ENCODE measurements around the gene VLDLR.

VLDLR gene

DNA sequence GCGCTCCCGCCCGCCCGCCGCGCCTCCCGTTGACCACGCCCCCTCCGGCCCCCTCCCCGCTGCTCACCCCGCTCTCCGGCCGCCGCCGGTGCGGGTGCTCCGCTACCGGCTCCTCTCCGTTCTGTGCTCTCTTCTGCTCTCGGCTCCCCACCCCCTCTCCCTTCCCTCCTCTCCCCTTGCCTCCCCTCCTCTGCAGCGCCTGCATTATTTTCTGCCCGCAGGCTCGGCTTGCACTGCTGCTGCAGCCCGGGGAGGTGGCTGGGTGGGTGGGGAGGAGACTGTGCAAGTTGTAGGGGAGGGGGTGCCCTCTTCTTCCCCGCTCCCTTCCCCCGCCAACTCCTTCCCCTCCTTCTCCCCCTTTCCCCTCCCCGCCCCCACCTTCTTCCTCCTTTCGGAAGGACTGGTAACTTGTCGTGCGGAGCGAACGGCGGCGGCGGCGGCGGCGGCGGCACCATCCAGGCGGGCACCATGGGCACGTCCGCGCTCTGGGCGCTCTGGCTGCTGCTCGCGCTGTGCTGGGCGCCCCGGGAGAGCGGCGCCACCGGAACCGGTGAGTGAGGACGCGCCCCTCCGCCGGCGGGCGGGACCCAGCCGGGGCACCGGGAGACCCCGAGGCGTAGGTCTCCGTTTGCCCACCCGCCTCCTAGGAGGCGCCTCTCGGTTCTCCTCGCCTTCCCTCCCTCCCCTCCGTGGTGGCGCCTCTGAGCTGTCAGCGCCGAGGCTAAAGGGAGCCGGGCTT is at the start of gene VLDLR:
Gene VLDLR, plus strand, starts transcription at position 66 of the 739 bp plus-strand sequence. Its CDS starts 403 bp downstream, at position 469.
- no peak for DNase-seq (ENCODE audit: low read depth in 2 of 2)

DNA sequence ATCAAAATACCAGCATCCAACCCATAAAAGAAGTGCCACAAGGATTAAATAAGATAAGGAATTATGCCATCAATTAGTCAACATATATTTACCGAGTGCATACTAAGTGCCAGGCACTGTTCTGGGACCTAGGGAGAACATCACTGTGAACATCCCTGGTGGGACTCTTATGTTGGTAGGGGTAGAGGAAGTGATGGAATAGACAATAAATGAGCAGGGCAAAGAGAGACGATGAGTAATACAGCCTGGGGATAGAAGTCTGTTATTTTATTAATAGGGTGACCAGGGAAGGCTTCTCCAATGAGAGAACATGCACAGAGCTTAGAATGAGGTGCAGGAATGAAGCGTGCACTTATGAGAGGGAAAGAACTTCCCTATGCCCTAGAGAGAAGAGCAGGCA is 47.4 kb upstream of the VLDLR start:
- no peak for DNase-seq (ENCODE audit: low read depth in 2 of 2)

DNA sequence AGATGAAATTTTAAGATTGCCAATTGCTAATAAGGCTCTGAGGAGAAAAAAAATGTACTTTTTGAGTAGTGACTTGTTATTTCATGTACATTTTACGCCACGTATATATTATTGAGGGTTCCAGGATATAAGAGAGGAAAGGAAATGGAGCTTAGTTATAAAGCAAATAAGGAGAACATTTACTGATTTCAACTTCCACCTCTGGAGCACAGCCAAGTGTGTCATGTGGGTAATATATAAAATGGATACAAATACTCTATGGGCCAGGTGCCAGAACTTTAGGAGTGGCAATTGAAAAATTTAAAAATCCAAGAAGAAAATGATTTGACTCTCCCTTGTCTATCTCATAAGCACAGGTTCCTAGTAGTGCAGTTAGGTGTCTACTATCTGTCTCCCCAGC is 45.0 kb upstream of the VLDLR start:
- DNase-seq (ENCODE audit: low read depth in 2 of 2), result no peak

DNA sequence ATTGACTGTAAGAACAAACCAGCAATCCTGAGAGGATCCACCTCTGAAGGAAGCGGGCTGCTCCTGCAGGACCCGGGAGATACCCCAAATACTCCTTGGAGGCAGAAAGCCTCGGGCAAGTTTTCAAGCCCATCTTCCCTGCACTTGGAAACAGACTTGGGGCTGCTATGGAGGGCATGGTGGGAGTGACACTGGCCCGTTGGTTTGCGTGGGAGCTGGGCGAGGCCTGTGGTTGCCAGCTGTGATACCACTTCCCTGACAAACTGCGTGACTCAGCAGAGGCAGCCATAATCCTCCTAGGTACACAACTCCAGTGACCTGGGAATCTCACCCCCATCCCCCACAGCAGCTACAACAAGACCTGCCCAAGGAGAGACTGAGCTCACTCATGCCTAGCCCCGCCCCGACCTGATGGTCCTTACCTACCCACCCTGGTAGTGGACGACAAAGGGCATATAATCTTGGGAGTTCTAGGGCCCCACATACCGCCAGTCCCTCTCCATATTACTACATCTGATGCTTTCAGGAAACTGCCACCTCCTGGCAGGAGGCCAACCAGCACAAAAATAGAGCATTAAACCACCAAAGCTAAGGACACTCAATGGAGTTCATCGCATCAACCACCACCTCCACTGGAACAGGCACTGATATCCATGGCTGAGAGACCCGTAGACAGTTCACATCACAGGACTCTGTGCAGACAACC is 38.1 kb upstream of the VLDLR start:
- no peak for DNase-seq (ENCODE audit: low read depth in 2 of 2)

DNA sequence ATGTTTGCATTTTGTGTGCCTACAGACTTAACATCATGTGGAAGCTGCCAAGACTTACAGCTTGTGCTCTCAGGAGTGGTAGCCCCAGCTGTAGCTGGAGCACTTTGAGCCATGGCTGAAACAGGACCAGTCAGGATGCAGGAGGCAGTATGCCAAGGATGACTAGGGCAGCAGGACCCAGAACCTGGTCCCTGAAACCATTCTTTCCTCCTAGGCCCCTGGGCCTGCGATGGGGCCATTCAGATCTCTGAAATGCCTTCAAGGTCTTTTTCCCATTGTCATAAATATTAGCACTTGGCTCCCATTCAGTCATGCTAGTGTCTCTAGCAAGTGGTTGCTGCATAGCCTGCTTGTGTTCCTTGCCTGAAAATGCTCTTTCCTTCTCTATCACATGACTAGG is 29.6 kb upstream of the VLDLR start:
- DNase-seq (ENCODE audit: low read depth in 2 of 2), result no peak

DNA sequence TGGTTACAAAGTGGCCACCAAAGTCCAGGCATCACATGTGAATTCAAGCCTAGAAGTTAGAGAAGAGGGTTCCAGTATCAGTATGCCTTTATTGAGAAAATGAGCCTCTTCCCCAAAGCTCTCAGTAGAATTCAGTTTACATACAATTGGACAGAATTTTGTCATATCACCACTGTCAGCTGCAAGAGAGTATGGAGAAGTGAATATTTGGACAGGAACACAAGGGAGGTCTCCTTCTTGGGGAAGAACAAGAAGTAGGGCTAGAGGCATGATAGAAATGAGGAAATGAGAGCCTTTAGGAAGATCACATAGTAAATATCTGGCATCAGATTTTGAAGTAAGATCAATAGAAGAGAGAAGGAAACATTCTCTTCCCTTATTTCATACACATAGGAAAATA is 27.8 kb upstream of the VLDLR start:
- no peak for DNase-seq (ENCODE audit: low read depth in 2 of 2)

DNA sequence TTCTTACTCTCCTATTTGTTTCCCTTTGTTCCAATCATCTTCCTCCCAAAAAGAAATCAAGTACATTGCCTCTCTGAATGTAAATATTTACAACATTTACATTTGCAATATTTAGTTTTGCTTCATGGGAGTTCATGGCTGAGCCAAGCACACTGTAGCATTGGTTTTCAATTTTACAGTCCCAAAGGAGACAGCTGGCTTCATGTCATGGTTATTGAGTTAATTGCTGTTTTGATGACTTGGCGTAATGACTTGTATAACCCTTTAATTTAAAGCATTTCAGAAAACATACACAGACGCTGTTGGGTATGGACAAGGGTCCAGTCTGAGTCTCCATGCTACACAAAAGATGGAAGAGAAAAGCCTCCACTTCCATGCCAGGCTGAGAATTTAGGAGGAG is 25.6 kb upstream of the VLDLR start:
- no peak for DNase-seq (ENCODE audit: low read depth in 2 of 2)

DNA sequence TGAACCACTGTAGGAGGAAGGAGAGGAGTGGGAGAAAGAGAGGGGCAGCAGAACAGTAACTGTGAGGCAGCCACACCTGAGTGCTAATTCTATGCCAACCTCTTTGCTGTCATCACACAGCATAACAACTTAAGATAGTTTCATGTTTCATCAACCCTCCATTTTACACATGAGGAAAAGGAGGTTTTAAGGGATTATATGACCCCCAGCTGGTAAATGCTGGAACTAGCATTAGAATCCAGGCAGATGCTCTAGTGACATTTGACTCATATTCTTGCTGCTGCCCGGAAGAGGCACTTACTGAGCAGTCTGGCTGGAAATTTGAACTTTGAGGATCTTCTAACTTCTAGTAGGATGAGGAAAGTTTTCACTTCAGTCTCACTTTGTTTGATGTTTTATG is 24.1 kb upstream of the VLDLR start:
- no peak for DNase-seq (ENCODE audit: low read depth in 2 of 2)

DNA sequence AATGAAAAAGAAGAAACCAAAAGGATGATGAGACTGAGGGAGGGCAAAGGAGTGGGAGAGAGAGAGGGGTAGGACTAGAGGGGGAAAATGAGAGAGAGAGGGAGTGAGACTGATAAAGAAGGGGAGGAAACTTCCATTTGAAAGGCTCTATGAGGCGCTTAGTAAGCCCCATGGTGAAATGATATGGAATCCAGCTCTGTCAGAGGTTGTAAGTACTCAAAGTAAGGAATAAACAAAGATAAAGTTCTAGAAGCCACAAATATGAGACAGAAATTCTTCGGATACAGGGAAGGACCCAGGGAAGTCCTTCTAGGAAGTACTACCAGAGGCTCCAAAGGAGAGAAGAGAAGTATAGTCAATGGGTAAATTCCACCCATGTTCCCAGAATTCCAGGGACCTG is 21.7 kb upstream of the VLDLR start:
- DNase-seq (ENCODE audit: low read depth in 2 of 2), result no peak

DNA sequence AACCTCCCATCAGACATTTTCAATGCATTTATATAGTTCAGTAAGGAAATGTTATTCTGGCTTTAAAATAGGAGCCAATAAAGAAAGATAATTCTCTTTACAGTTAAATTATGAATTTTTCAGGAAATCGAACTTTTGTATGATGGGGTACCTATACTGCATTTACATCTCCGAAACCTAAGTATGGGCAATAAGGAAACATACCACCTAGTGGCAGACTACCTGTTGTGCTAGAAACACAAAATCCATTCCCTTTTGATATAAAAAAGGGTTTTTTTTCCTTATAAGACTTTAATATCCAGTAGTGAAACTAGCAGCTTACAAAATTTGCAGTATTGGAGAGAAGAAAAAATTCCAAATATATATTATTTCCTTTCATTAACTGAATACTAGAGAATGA is 21.3 kb upstream of the VLDLR start:
- DNase-seq (ENCODE audit: low read depth in 2 of 2), result no peak

DNA sequence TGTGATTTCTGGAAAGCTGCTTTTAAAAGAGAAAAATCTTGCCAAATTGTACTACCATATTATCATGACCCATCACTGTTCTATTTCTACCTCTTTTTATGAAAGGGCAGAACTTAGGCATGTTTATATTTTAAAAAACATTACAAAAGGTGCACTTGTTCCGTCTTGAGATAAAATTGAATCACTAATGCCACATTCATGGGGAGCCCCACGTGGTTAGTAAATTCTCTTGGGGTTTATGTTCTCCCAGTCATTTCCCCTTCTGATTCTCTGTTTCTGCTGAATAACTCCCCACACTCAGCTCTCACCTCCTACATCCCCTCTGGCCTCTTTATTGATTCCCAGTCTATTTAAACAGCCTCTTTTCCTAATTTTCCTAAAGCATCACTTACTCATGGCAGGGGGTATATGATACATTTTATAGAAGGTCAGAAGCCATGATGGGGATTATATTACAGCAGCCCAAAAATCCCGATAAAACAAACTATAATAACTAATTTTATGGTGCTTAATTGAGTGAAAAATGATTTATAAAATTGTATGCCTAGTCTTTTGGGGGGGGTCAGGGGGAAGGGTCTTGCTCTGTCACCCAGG is 19.7 kb upstream of the VLDLR start:
- no peak for DNase-seq (ENCODE audit: low read depth in 2 of 2)

DNA sequence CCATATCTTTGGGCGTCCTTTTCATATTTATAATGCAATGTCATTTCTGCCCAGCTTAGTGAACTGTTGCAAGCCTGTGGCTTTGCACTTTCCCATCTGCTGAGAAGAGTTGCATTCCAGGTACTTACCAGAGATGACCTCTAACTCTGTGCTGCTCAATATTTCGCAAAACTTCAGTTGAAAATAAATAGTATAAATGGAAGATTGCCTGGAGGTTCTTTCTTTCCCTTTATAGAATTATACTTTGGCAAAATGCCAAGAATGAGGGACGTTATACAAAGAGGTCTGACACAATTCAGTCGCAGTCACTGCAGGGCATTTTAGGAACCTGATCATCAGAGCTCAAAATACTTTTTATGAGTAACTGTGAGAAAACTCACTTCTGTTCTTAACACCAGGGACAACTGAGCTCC is 18.9 kb upstream of the VLDLR start:
- DNase-seq (ENCODE audit: low read depth in 2 of 2), result no peak

DNA sequence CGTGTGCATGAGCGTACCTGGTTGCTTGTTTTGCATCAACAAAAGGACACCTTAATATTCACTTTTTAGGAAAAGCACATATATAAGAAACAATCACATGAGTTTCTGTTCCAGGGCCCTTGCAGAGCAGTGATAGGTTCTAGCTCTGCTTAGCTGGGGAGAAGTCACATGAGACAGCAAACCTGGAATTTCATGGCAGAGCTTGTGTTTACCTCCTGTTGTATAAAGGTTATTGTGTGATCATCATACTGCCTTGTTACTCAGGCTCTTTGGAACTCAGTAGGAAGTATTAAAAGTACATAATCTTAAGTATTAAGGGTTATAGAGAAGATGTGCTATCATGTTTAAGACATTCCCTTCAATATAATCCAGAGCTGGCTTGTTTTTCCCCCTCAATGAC is 18.0 kb upstream of the VLDLR start:
- DNase-seq (ENCODE audit: low read depth in 2 of 2), result no peak

DNA sequence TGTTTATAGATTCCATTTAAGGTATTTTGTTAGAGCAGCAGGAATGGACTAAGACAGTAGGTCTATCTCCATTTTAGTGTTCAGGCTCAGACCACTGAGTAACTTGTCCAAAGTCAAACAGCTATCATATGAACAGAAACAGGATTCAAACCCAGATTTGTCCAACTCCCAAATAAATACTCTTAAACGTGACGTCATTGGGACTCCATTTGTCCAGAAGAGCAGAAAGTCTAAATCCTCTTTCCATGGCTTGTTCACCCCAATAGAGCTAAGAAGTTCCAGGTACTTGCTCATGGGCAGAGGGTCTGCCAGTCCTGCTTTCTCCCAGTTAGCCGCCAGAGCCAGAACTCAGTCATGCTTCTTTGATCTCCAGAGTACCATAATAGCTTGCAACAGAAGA is 16.3 kb upstream of the VLDLR start:
- no peak for DNase-seq (ENCODE audit: low read depth in 2 of 2)

DNA sequence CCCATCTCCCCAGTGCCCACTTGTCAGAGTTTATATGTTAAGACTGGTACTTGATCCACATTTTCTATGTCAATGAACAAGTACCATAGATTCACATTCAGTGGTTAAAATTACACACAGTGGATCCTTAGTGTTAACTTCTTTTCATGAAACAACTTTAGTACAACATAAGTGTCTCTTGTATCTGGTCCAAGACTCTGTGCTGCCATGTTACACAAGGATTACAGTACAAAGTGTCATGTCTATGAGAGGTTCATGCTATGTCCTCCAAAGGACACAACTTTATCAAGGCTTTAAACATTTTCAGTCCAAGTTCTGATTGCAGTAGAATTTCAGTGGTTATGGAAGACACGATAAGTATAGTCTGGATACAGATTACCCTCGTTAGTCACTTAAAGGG is 13.3 kb upstream of the VLDLR start:
- no peak for DNase-seq (ENCODE audit: low read depth in 2 of 2)

DNA sequence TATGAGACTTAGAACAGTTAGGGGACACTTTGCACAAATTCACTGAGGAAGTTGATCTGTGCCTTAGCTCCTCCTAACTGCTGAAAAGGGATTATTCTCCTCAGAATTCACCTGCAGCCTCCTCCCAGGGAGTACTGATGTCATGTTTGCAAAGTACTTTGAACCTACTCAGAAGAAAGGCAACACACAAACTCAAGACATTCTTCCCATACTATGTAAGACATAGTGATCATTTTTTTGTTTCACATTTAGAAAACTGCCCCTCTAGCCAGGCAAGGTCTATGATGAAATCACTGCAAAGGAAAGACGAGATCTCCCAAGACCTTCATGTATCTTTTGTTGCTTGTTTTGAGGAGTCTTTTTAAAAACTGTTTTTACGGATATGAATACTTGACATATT is 10.6 kb upstream of the VLDLR start:
- DNase-seq (ENCODE audit: low read depth in 2 of 2), result no peak

DNA sequence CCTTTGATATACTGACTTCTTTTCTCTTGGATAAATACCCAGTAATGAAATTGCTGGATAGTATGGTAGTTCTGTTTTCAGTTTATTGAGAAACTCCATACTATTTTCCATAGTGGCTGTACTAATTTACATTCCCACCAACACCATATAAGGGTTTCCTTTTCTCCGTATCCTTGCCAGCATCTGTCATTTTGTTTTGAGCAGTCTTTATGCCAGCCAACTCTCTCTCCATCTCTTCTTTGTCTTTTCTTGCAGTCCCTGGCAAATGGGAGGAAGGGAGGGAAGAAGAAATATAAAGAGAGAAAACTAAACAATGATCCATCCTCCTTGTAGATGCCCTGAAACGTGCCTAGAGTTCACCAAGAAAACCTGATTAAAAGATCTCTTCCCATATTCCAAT is 9.6 kb upstream of the VLDLR start:
- DNase-seq (ENCODE audit: low read depth in 2 of 2), result no peak

DNA sequence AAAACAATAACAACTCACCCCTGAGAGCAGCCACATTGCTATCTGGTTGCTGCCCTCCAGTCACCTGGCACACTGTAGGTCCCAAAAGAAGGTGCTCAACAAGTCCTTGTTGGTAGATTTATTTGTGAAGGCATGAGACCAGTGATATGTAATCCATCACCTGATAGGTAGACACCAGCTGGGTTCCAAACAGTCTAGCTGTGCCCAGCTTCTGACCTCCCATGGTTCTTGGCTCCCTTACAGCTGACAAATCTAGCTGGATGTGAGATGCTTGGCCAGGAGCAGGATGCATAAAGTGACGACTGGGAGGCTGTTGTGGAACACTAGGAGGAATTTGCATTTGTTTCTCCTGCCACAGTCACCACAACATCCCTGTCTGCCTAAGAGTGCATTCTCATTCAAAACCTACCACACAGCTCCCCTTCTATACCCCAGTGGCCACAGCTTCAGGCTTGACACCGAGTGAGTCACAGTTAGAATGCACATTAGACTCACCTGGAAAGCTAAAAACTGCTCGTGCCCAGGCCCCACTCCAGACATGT is 7.8 kb upstream of the VLDLR start:
- no peak for DNase-seq (ENCODE audit: low read depth in 2 of 2)

DNA sequence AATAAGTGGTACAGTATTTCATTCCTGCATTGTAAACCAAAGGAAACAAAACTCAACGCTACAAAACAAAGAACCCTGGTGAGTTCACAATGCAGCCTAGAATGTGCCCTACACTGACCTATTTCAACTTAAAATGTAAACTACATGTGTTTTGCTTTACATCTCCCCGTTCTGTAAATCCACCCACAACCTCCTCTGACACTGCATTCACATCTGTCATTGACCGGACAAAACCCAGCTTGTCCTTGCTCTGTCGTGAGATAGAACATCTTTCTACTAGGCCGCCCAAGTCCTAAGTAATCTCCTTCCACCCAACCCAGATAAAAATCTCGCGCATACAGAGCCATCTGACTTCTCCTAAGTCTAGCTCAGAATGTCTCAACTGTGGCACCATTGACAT is 6.1 kb upstream of the VLDLR start:
- DNase-seq (ENCODE audit: low read depth in 2 of 2), result no peak

DNA sequence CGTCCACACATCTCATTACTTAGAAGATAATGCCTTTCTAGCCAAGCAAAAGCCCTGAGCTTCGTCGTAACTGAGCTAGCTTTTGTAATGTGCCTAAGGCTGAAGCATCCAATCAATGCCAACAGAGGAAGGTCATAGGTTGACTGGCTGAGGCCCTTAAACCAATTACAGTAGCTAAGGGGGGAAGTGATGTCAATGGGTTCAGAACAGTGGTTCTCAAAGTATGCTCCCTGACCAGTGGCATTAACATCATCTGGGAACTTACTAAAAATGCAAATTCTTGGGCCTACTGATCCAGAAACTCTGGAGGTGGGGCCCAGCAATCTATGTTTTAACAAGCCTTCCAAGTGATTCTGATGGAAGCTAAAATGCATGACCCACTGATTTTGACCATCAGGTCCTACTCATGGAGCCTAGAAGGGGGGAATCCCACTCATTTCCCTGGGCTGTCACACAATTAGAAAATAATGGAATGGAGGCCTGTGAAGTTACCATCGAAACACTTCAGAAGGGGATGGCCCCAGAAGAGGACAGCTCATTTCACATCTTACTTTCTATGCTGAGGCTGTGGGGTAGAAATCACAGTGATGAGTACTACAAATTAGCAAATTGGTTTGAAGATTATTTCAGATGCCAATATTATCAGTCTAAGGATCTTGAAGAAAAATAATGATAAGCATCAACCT is 4.8 kb upstream of the VLDLR start:
- DNase-seq (ENCODE audit: low read depth in 2 of 2), result no peak

DNA sequence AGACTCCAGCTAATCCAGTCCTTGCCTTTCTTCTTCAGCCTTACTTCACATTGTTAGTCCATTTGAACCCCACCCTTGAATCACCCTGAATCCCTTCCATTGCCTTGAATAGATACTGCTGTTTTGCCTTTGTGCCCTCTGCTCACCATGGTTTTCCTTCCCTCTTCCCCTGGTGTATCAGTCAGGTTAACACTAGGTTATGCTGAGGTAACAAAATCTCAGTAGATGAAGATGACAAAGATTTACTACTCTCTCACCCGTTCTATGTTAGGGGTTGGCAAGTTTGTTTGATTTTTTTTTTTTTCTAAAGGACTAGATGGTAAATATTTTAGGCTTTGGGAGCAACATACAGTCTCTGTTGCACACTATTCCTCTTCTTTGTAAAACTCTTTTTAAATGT is 3.3 kb upstream of the VLDLR start:
- no peak for DNase-seq (ENCODE audit: low read depth in 2 of 2)
